ENCODE measurements around the gene PPP1R8.

DNA sequence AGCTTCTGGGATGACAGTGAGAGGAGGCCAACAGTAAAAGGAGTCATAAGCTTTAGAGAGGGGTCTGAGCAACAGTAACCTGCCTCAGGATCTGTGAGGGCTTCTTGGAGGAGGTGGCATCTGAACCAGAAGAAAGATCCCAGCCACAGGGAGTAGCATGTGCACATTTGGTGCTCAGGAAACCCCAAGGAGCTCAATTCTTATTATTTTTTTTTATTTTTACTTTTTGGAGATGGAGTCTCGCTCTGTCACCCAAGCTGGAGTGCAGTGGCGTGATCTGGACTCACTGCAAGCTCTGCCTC, 46.5 kb downstream of the PPP1R8 start:
- TF ChIP-seq, protein P1, sequence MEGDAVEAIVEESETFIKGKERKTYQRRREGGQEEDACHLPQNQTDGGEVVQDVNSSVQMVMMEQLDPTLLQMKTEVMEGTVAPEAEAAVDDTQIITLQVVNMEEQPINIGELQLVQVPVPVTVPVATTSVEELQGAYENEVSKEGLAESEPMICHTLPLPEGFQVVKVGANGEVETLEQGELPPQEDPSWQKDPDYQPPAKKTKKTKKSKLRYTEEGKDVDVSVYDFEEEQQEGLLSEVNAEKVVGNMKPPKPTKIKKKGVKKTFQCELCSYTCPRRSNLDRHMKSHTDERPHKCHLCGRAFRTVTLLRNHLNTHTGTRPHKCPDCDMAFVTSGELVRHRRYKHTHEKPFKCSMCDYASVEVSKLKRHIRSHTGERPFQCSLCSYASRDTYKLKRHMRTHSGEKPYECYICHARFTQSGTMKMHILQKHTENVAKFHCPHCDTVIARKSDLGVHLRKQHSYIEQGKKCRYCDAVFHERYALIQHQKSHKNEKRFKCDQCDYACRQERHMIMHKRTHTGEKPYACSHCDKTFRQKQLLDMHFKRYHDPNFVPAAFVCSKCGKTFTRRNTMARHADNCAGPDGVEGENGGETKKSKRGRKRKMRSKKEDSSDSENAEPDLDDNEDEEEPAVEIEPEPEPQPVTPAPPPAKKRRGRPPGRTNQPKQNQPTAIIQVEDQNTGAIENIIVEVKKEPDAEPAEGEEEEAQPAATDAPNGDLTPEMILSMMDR (IDR thresholded peaks at IDR 0.05): no peak
- no peak for TF ChIP-seq POLR2A (IDR thresholded peaks at IDR 0.05)
